RWPE2 (cell line): ENCODE results near the gene TMEM184A.
A peak's percentile ranks its signal among the peaks of the same experiment; 100 is the strongest.

Experiments
- ATAC-seq: fragments of 200-7000 bp; cut with Tn5 transposase; 3 replicates; pipeline ENCODE4 v1.9.1; 2021; ENCODE audit warnings: low read depth
- DNase-seq: peaks from one replicate; pipeline ENCODE4 v3.0.0-alpha.2; 2020; ENCODE audit warnings: low spot score
- H3K27ac ChIP-seq: fragments of 450-650 bp; 2 replicates; pipeline ENCODE4 v1.5.1; 2017; ENCODE audit warnings: mild to moderate bottlenecking; ENCODE audit not compliant: poor library complexity, severe bottlenecking
- H3K27me3 ChIP-seq: fragments of 250-450 bp; sonication (Bioruptor Pico); 2 replicates; pipeline ENCODE4 v1.5.1; 2021; ENCODE audit warnings: mild to moderate bottlenecking, moderate library complexity; ENCODE audit not compliant: insufficient read depth, poor library complexity, severe bottlenecking
- H3K36me3 ChIP-seq: fragments of 250-450 bp; sonication (Bioruptor Pico); 2 replicates; pipeline ENCODE4 v1.5.1; 2020; ENCODE audit warnings: low read depth, mild to moderate bottlenecking, moderate library complexity
- H3K4me1 ChIP-seq: fragments of 250-450 bp; sonication (Bioruptor Pico); 2 replicates; pipeline ENCODE4 v1.5.1; 2021; ENCODE audit warnings: mild to moderate bottlenecking, moderate library complexity; ENCODE audit not compliant: insufficient read depth, poor library complexity, severe bottlenecking
- H3K4me3 ChIP-seq: fragments of 250-450 bp; sonication (Bioruptor Pico); 2 replicates; pipeline ENCODE4 v1.5.1; 2021; ENCODE audit warnings: mild to moderate bottlenecking, moderate library complexity; ENCODE audit not compliant: severe bottlenecking
- H3K9me3 ChIP-seq: fragments of 250-450 bp; sonication (Bioruptor Pico); 2 replicates; pipeline ENCODE4 v1.5.1; 2021; ENCODE audit warnings: mild to moderate bottlenecking, moderate library complexity; ENCODE audit not compliant: severe bottlenecking
- TF ChIP-seq, protein P1 (sequence below): fragments of 450-650 bp; IDR thresholded peaks from one replicate; pipeline ENCODE4 v1.5.1; 2017; ENCODE audit warnings: mild to moderate bottlenecking, moderate library complexity; ENCODE audit not compliant: poor library complexity, severe bottlenecking

The TMEM184A gene

DNA sequence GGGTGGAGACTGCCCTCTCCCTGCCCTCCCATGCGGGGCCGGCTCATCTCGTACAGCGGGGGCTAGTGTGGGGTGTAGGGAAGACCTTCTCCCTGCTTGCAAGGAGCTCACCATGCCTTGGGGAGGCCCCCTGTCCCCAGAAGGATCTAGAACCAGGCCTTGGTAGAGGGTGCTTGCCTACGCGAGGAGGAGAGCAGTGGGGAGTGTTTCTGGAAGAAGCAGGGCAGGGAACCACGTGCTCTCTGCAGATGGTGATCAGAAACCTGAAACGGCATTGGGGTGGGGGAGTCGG lies 22.8 kb downstream of the TMEM184A start:
- peak overlapping the region; percentile 92 for H3K27ac ChIP-seq
- H3K36me3 ChIP-seq, result 0 out of 2 replicates have a peak, but pooled peaks cover 3% of the 10 kb centered on the region
- no peak; the same call in 2 of the 3 replicates for ATAC-seq
- peaks cover 34% of the 10 kb centered on the region for H3K4me1 ChIP-seq
- TF ChIP-seq, protein P1, sequence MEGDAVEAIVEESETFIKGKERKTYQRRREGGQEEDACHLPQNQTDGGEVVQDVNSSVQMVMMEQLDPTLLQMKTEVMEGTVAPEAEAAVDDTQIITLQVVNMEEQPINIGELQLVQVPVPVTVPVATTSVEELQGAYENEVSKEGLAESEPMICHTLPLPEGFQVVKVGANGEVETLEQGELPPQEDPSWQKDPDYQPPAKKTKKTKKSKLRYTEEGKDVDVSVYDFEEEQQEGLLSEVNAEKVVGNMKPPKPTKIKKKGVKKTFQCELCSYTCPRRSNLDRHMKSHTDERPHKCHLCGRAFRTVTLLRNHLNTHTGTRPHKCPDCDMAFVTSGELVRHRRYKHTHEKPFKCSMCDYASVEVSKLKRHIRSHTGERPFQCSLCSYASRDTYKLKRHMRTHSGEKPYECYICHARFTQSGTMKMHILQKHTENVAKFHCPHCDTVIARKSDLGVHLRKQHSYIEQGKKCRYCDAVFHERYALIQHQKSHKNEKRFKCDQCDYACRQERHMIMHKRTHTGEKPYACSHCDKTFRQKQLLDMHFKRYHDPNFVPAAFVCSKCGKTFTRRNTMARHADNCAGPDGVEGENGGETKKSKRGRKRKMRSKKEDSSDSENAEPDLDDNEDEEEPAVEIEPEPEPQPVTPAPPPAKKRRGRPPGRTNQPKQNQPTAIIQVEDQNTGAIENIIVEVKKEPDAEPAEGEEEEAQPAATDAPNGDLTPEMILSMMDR, result no peak
- H3K4me3 ChIP-seq, result peak overlapping the region; percentile 12
- H3K9me3 ChIP-seq, result no peaks in the 10 kb centered on the region
- DNase-seq, result no peak
- no peaks in the 10 kb centered on the region for H3K27me3 ChIP-seq

DNA sequence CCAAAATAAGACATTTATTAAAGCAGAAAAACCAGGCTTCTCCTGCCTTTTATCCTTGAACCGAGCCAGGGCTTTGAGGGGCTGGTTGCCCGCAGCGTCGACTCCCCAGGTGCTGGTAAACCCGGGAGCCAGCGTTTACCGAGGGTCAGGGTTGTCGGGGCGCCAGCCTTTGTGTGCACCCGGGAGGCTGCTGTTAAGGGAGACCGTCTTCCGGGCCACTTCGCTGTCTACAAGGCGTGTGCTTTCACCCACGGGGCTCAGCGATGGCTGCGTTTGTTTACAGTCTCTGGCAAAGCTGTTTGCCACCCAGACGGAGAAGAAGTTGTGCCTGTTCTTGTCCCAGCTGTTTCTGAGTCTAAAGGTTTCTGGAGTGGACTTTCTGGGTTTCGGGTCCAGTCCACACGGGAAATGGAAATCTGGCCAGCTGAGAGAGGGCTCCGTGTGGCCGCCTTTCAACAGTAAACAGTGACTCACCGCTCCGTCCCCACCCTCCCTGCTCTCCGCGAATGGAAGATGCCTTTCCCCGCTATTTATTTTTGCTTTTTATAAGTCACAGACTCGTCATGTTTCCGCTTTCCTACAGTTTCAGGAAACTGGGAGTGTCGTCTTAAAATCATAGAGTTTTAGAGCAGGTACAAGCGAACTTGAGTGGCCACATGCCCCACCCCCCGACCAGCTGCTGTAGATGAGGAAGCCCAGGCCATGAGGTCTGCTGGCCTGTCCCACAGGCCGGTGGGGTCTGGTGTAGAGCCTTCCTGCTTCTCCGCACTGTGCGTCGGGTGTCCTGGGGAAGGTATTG lies 23.4 kb downstream of the TMEM184A start:
- no peaks in the 10 kb centered on the region for H3K27me3 ChIP-seq
- H3K9me3 ChIP-seq, result no peaks in the 10 kb centered on the region
- TF ChIP-seq, protein P1, result no peak
- H3K36me3 ChIP-seq, result 0 out of 2 replicates have a peak, but pooled peaks cover 3% of the 10 kb centered on the region
- ATAC-seq (peak; percentile 63), DNase-seq (peak; percentile 89)
- H3K4me3 ChIP-seq, result peak overlapping the region; percentile 58
- peaks cover 28% of the 10 kb centered on the region for H3K4me1 ChIP-seq
- peak overlapping the region; percentile 92 for H3K27ac ChIP-seq

DNA sequence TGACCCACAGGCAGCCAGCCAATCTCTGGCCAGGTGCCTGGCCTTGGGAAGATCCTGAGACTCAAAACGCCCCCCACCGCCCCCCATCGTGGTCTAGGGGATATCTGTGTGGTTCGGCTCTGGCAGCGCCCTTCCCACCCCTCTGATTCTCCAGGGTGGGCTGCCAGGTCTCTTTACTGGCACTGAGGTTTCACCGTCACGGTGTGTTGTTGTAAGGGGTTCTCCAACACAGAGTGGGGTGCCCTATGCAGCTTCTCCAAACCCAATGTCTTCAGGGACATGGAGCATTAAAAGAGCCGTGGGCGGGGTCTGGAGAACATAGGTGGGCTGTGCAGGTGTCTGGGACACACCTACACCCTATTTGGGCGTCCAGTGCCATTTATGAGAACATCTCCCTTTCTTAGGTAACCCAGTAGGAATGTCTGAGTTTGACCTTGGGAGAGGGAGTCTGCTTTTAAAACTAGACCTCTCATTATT lies 24.0 kb downstream of the TMEM184A start:
- H3K36me3 ChIP-seq, result 0 out of 2 replicates have a peak, but pooled peaks cover 3% of the 10 kb centered on the region
- no peak; the same call in 2 of the 3 replicates for ATAC-seq
- no peaks in the 10 kb centered on the region for H3K9me3 ChIP-seq
- H3K4me1 ChIP-seq, result peaks cover 24% of the 10 kb centered on the region
- DNase-seq, result no peak
- peak overlapping the region; percentile 58 for H3K4me3 ChIP-seq
- TF ChIP-seq, protein P1, result no peak
- peak overlapping the region; percentile 92 for H3K27ac ChIP-seq
- no peaks in the 10 kb centered on the region for H3K27me3 ChIP-seq

DNA sequence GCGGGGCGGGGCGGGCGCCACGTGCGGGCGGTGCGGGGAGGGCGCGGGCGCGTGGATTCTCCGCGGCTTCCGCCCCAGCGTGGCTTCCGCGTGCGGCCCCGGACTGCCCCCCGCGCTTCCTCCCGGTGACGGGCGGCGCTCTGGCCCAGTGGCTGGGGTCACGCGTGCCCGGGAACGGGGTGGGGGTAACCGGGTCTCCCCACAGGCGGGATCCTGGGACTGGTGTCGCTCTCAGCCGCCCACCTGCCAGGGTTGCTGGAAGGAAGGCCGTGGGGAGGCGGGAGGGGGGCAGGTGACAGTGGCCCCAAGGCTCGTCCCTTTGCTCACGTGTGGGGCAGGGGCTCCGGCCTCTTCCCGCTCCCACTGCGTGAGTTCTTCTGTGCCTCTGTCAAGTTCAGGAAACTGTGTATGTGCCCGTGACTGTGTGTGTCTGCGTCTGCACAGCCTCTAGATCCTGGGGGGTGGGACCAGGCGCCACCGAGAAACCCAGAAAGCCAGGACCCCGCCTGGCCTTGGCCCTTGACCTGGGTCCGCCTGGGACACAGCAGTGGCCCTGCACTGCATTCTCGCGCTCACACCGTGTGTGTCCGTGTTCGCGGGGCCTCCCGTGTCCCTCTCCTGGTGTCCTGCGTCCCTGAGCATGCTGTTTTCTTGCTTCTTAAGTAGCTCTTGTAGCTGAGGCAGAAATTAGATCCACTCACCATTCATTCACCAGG lies 24.6 kb downstream of the TMEM184A start:
- H3K4me1 ChIP-seq, result peaks cover 18% of the 10 kb centered on the region
- peak overlapping the region; percentile 92 for H3K27ac ChIP-seq
- H3K36me3 ChIP-seq, result 0 out of 2 replicates have a peak, but pooled peaks cover 3% of the 10 kb centered on the region
- TF ChIP-seq, protein P1, result no peak
- H3K27me3 ChIP-seq, result no peaks in the 10 kb centered on the region
- no peaks in the 10 kb centered on the region for H3K9me3 ChIP-seq
- ATAC-seq (no peak), DNase-seq (no peak)
- H3K4me3 ChIP-seq, result peak overlapping the region; percentile 58
